Spleen (tissue), 11 donors: ENCODE results near the gene FBXW4. TPM values are rescaled to one million over a fixed set of nuclear protein-coding genes. Genes with fewer than 3 reads are reported as not detected.
"Not testable (repeated sequence)": the region's sequence is repeated elsewhere in the genome, so short reads cannot be mapped to it uniquely, and the experiment has no call there.

Experiments
- DNase-seq: peaks from one replicate; pipeline ENCODE4 v3.0.0-alpha.2; 2020
- H3K27ac ChIP-seq, 8 donors: fragments of 200-600 bp; sonication (generic) in 7 of 8; 1 replicate in 4 of 8; 2 replicates in 4 of 8; pipeline versions ENCODE4 v1.5.0 to v1.8.0; 2016 to 2021; ENCODE audit warnings: inconsistent platforms in 4 of 8, mild to moderate bottlenecking in 4 of 8, moderate library complexity in 1 of 8
- H3K27me3 ChIP-seq, 7 donors: fragments of 200-600 bp; sonication (generic) in 6 of 7; replicated peaks in 1 of 7; 1 replicate in 4 of 7; 2 replicates in 3 of 7; pipeline versions ENCODE4 v1.5.0 to v1.8.0; 2016 to 2021; ENCODE audit warnings: inconsistent platforms in 3 of 7, mild to moderate bottlenecking in 1 of 7
- H3K36me3 ChIP-seq, 6 donors: fragments of 200-600 bp; sonication (generic) in 5 of 6; 1 replicate in 4 of 6; 2 replicates in 2 of 6; pipeline versions ENCODE4 v1.5.0 to v1.8.0; 2016 to 2021; ENCODE audit warnings: inconsistent platforms in 2 of 6
- H3K4me1 ChIP-seq, 6 donors: fragments of 200-600 bp; sonication (generic) in 5 of 6; 1 replicate in 3 of 6; 2 replicates in 3 of 6; pipeline versions ENCODE4 v1.5.0 to v1.8.0; 2016 to 2021; ENCODE audit warnings: inconsistent platforms in 3 of 6
- H3K4me3 ChIP-seq, 8 donors: fragments of 200-600 bp; sonication (generic) in 7 of 8; 1 replicate in 4 of 8; 2 replicates in 4 of 8; pipeline versions ENCODE4 v1.5.0 to v1.8.0; 2016 to 2021; ENCODE audit warnings: inconsistent platforms in 4 of 8, mild to moderate bottlenecking in 4 of 8, moderate library complexity in 2 of 8
- H3K9me3 ChIP-seq, 8 donors: fragments of 200-600 bp; sonication (generic) in 7 of 8; 1 replicate in 4 of 8; 2 replicates in 4 of 8; pipeline versions ENCODE4 v1.5.0 to v1.8.0; 2016 to 2021; ENCODE audit warnings: inconsistent platforms in 4 of 8
- POLR2A ChIP-seq, 3 donors: fragments of 450-650 bp; IDR thresholded peaks; one replicate each; pipeline ENCODE4 v1.5.1; 2017; ENCODE audit warnings: antibody characterized with exemption in 3 of 3, mild to moderate bottlenecking in 1 of 3
- POLR2AphosphoS5 ChIP-seq, 3 donors: sonication (generic); formaldehyde crosslinking; IDR thresholded peaks; one replicate each; pipeline ENCODE4 v1.5.1; 2017; ENCODE audit warnings: antibody characterized with exemption in 3 of 3
- WGBS, 5 donors: extraction: QIAGEN DNeasy Blood & Tissue Kit in 3 of 5; methylation state at CpG; one replicate each; pipeline versions ENCODE4 v1.1.5 to v1.1.7; 2013 to 2018; 5-methylcytosine and 5-hydroxymethylcytosine counted together
- intact Hi-C: fragments of 100-400 bp; cut with DNase I; formaldehyde crosslinking; loops from one replicate; pipeline ENCODE4 v1.15.0; 2023; ENCODE audit warnings: low total_unique reads
- polyA plus RNA-seq, 3 donors: library from polyadenylated mRNA; stranded (reverse); fragments of 200-250 nt; gene quantifications; one replicate each; pipeline ENCODE4 v1.2.1, GENCODE V29; 2013
- total RNA-seq, 7 donors: library from RNA; depleted of rRNA in 3 of 7; stranded (reverse); fragments of >200 nt in 3 of 7; fragmentation: NEBNext Ultra II Directional in 4 of 7; extraction: Animal tissue kit (Norgen Biotek cat#: 25700) in 4 of 7; gene quantifications; one replicate each; pipeline versions ENCODE4 v1.1.0 to v1.2.1, GENCODE V29; 2016 to 2021
- TF ChIP-seq, protein P1 (sequence below), 11 experiments: fragments of 200-600 bp in 7 of 11; fragments of 450-650 bp in 4 of 11; sonication (generic) in 4 of 11; IDR thresholded peaks in 8 of 11; conservative IDR thresholded peaks in 3 of 11; 1 replicate in 7 of 11; 2 replicates in 4 of 11; pipeline versions ENCODE4 v1.4.0 to v1.8.0; 2016 to 2021; ENCODE audit warnings: antibody characterized with exemption in 11 of 11, inconsistent platforms in 4 of 11, mild to moderate bottlenecking in 1 of 11
- donor health status: healthy with polysubstance abuse.
- donor health status: DM: no; HTN: no; CAD: no; lungs with moderate emphysema.
- donor health status: DM: no; HTN: no; CAD: no.
- donor health status: Bipolar disorder and iron deficiency.
- donor health status: healthy.
- donor health status: DM: no; HTN: no; CAD: no.
- donor health status: DM: yes; HTN: yes; CAD: no.

The FBXW4 gene
- total and polyA plus RNA-seq, 10 donors: 24.1 to 78.1 (median 54.8) TPM

DNA sequence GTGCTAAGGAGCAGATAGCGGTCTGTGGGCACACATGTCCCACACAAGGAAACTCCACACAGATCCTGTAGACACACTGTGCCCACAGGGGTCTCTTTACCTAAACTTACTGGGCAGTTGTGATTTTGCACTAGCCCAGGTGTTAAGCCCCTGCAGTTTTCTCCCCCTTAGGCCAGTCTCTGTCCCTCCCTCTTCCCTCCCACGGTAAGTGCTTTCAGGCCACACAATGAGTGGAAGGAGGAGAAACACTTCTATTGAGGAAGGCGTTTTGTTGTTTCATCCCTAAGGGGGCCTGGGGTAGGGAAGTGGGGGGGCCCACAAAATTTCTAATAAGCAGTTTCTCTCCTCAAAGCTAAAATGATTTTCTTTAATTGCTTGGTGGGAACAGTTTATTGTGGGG lies 51.4 kb downstream of the FBXW4 start:
- intact Hi-C loops: no loop called here
- DNase-seq: no peak
- 77 to 93% (median 84%) methylated on average over 3 of the region's 3 CpGs for WGBS, 5 donors
- H3K36me3 ChIP-seq: peaks cover 0 to 92% (median 13%) of the 10 kb centered on the region in 6 donors
- no peaks in the 10 kb centered on the region for H3K9me3 ChIP-seq
- no peaks in the 10 kb centered on the region for H3K4me1 ChIP-seq
- H3K27me3 ChIP-seq: no peaks in the 10 kb centered on the region
- no peak overlapping the region for H3K27ac ChIP-seq
- TF ChIP-seq POLR2A (IDR thresholded peaks at IDR 0.05): no peak
- no peak for TF ChIP-seq POLR2AphosphoS5 (IDR thresholded peaks at IDR 0.05)
- TF ChIP-seq, protein P1, sequence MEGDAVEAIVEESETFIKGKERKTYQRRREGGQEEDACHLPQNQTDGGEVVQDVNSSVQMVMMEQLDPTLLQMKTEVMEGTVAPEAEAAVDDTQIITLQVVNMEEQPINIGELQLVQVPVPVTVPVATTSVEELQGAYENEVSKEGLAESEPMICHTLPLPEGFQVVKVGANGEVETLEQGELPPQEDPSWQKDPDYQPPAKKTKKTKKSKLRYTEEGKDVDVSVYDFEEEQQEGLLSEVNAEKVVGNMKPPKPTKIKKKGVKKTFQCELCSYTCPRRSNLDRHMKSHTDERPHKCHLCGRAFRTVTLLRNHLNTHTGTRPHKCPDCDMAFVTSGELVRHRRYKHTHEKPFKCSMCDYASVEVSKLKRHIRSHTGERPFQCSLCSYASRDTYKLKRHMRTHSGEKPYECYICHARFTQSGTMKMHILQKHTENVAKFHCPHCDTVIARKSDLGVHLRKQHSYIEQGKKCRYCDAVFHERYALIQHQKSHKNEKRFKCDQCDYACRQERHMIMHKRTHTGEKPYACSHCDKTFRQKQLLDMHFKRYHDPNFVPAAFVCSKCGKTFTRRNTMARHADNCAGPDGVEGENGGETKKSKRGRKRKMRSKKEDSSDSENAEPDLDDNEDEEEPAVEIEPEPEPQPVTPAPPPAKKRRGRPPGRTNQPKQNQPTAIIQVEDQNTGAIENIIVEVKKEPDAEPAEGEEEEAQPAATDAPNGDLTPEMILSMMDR (IDR thresholded peaks at IDR 0.05 in 8 of 11, conservative IDR thresholded peaks at IDR 0.05 in 3 of 11): no peak
- no peak overlapping the region for H3K4me3 ChIP-seq

DNA sequence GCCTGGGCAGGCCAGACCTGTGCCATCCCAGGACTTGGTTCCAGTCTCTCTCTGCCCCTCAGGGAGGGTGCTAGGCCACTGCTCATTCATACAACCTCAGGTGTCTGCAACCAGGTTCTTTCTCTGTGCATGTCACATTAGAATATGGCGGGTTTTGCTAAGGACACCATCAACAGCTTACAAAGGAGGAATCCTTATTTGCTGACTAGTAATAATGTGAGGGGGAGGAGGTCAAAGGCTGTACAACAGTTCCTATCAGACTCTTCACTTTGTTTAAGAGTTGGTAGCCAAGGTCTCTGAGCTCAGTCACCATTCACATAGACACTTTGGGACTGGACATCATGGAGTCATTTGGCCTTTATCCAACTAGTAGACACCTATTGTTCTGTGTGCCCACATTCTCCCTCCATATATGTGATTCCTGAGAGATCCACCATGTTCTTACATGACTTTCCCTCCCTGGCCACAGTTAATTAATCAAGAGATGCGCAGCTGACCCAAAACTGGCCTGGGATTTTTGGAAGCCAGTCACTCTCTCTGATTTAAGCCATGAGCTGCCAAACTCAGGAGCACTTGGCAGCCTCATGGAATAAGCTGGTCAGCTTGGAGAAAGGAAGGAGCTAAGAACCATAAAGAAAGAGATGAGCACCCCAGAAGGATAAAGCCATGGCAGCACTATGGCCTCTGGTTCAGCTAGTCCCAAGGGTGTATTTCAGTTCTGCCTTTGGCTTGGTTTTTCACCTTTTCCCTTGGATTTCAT lies 55.6 kb downstream of the FBXW4 start:
- no peak overlapping the region for H3K4me3 ChIP-seq
- intact Hi-C loops: no loop called here
- no peaks in the 10 kb centered on the region for H3K4me1 ChIP-seq
- no peaks in the 10 kb centered on the region for H3K27me3 ChIP-seq
- H3K27ac ChIP-seq: no peak overlapping the region
- WGBS, 5 donors: 96 to 100% (median 98%) methylated on average over 2 of the region's 2 CpGs
- DNase-seq: no peak
- no peaks in the 10 kb centered on the region for H3K9me3 ChIP-seq
- TF ChIP-seq POLR2A (IDR thresholded peaks at IDR 0.05) (no peak), POLR2AphosphoS5 (IDR thresholded peaks at IDR 0.05) (no peak)
- TF ChIP-seq, protein P1 (IDR thresholded peaks at IDR 0.05 in 8 of 11, conservative IDR thresholded peaks at IDR 0.05 in 3 of 11): no peak
- peaks cover 0 to 85% (median 14%) of the 10 kb centered on the region in 6 donors for H3K36me3 ChIP-seq

DNA sequence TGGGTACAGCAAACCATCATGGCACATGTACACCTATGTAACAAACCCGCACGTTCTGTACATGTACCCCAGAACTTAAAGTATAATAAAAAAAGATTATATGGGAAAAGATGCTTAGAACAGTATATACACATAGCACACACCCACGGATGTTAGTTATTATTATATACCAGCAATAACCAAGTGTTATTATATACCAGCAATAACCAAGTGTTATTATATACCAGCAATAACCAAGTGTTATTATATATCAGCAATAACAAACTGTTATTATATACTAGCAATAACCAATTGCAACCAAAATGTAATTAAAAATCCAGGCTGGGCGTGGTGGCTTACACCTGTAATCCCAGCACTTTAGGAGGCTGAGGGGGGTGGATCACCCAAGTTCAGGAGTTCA lies 61.5 kb downstream of the FBXW4 start:
- H3K4me3 ChIP-seq, H3K9me3 ChIP-seq, H3K4me1 ChIP-seq, intact Hi-C loops, H3K27me3 ChIP-seq, DNase-seq, H3K27ac ChIP-seq: not testable (repeated sequence)
- 93 to 99% (median 97%) methylated on average over 4 of the region's 4 CpGs for WGBS, 5 donors
- peaks cover 0 to 77% (median 13%) of the 10 kb centered on the region in 6 donors for H3K36me3 ChIP-seq

DNA sequence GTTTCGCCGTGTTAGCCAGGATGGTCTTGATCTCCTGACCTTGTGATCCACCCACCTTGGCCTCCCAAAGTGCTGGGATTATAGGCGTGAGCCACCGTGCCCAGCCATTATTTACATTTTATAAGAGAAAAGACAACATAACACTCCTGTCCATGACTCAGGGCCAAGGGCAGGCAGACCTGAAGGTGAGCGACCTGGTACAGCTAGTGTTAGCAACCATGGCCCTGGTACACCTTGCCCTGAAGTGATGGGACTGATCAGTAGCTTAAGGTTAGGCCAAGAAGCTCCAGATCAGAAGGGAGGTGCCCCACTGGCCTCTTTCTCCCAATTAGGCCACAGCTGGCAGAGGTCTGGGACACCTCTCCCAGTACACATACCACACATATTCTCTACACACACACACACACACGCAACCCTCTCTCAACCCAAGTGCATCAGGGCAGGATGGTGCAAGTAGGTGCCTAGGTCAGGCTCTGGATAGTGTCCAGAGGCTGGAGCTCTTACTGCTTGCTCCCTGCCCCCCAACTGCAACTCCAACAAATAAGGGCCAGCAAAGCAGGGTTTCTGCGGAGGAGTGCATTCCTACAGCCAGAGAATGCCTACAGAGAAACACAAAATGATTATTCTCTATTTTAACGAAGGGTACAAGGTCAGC lies 63.0 kb downstream of the FBXW4 start:
- DNase-seq: no peak
- Histone ChIP-seq H3K4me3 (no peak overlapping the region), H3K4me1 (no peaks in the 10 kb centered on the region), H3K36me3 (peaks cover 0 to 80% (median 15%) of the 10 kb centered on the region in 6 donors), H3K27ac (no peak overlapping the region), H3K9me3 (no peaks in the 10 kb centered on the region), H3K27me3 (no peaks in the 10 kb centered on the region)
- 87 to 99% (median 90%) methylated on average over 8 of the region's 8 CpGs for WGBS, 5 donors
- no peak for TF ChIP-seq POLR2A (IDR thresholded peaks at IDR 0.05)
- TF ChIP-seq, protein P1 (IDR thresholded peaks at IDR 0.05 in 8 of 11, conservative IDR thresholded peaks at IDR 0.05 in 3 of 11): no peak
- TF ChIP-seq POLR2AphosphoS5 (IDR thresholded peaks at IDR 0.05): no peak
- intact Hi-C loops: no loop called here
